Peyer's patch (tissue), 4 donors: Measurements from ENCODE around the gene OPRD1.

Experiments
- CTCF ChIP-seq, 6 experiments: fragments of 450-650 bp in 4 of 6; fragments of 200-600 bp in 2 of 6; sonication (generic) in 1 of 6; IDR thresholded peaks; one replicate each; pipeline ENCODE4 v1.5.1; 2017 to 2019; ENCODE audit warnings: antibody characterized with exemption in 6 of 6, mild to moderate bottlenecking in 3 of 6, moderate library complexity in 1 of 6
- POLR2A ChIP-seq, 2 donors: fragments of 450-650 bp; IDR thresholded peaks; one replicate each; pipeline ENCODE4 v1.5.1; 2017; ENCODE audit warnings: antibody characterized with exemption in 2 of 2, mild to moderate bottlenecking in 2 of 2, moderate library complexity in 2 of 2

GRCh38 chr1:28807986-28808385, 4.0 kb upstream of the OPRD1 start:
- TF ChIP-seq CTCF (IDR thresholded peaks at IDR 0.05) = no peak
- TF ChIP-seq POLR2A (IDR thresholded peaks at IDR 0.05) = no peak
